HG02938 (cell line): ENCODE data around the gene NANP.

Experiments used
- ATAC-seq: cut with Tn5 transposase; IDR thresholded peaks from one replicate; pipeline ENCODE4 v1.9.1; 2021; ENCODE audit warnings: mild to moderate bottlenecking, moderate library complexity; ENCODE audit not compliant: unreplicated experiment

The NANP gene

GRCh38 chr20:25573288-25574251 lies 50.2 kb downstream of the NANP start:
- ATAC-seq, result no peak

GRCh38 chr20:25571817-25572216 lies 52.0 kb downstream of the NANP start:
- no peak for ATAC-seq

GRCh38 chr20:25571240-25571639 lies 52.6 kb downstream of the NANP start:
- ATAC-seq, result no peak

DNA sequence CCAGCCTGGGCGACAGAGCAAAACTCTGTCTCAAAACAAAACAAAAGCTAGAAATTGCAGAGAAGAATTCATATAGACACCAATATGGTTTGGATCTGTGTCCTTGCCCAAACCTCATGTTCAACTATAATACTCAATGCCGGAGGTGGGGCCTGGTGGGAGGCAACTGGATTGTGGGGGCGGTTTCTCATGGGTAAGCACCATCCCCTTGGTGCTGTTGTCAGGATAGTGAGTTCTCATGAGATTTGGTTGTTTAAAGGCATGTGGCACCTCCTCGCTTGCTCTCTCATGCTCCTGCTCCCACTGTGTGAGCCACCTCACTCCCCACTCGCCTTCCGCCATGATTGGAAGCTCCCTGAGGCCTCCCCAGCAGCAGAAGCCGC lies 53.7 kb downstream of the NANP start:
- ATAC-seq, result no peak

DNA sequence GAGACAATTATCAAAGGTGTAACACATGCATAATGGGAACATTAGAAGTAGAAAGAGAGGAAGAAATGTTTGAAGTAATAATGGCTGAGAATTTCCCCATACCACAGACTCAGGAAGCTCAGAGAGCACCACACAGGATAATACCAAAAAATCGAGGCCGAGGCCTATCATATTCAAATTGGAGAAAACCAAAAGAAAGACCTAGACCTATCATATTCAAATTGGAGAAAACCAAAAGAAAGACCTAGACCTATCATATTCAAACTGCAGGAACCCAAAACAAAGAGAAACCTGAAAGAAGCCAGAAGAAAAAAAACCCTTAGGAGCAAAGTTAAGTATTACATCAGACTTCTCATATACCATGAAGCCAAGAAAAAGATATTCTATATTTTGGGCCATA lies 56.5 kb downstream of the NANP start:
- ATAC-seq, result no peak

DNA sequence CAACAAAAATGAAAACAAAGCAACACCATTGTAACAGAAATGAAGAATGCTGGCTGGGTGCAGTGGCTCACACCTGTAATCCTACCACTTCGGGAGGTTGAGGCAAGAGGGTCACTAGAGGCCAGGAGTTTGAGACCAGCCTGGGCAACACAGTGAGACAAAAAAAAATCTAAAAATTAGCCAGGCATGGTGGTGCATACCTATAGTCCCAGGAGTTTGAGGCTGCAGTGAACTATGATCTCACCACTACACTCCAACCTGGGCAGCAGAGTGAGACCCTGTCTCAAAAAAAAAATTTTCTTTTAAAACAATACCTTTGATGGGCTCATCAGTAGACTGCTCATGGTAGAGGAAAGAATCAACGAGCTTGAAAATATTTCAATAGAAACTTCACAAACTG lies 57.0 kb downstream of the NANP start:
- no peak for ATAC-seq

DNA sequence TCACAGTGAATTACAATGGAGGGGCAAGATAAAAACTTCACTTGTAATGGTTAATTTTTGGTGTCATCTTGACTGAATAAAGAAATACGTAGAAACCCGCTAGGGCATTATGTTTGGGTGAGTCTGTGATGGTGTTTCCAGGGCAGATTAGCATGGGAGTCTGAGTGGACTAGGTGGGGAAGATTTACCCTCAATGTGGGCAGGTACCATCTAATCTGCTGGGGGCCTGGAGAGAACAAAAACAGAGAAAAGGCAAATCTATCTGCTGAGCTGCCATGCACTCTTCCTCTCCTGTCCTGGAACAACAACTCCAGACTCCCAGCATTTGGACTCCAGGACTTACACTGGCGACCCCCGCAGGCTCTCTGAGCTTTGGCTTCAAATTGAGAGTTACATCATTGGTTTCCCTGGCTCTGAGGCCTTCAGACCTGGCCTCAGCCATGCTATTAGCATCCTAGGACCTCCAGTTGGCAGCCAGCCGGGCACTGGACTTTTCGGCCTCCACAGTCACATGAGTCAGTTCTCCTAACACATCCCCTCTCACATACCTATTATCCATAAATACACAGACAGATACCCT lies 58.1 kb downstream of the NANP start:
- no peak for ATAC-seq

GRCh38 chr20:25563876-25564275 lies 59.9 kb downstream of the NANP start:
- no peak for ATAC-seq

GRCh38 chr20:25563362-25563761 lies 60.5 kb downstream of the NANP start:
- ATAC-seq, result no peak
